Ovary (tissue), 3 donors: Measurements from ENCODE around the gene NRXN3.

Experiments
- EP300 ChIP-seq: sonication (generic); formaldehyde crosslinking; IDR thresholded peaks from one replicate; pipeline ENCODE4 v1.6.1; 2017; ENCODE audit warnings: antibody characterized with exemption
- POLR2A ChIP-seq: fragments of 450-650 bp; IDR thresholded peaks from one replicate; pipeline ENCODE4 v1.6.1; 2017; ENCODE audit warnings: antibody characterized with exemption, mild to moderate bottlenecking, moderate library complexity
- TF ChIP-seq, protein P1 (sequence below), 3 donors: fragments of 450-650 bp in 2 of 3; fragments of 200-600 bp in 1 of 3; IDR thresholded peaks; one replicate each; pipeline versions ENCODE4 v1.5.1 to v1.8.0; 2016 to 2022; ENCODE audit warnings: antibody characterized with exemption in 3 of 3, mild to moderate bottlenecking in 1 of 3
- donor health status: DM: no; HTN: no; CAD: no.

DNA sequence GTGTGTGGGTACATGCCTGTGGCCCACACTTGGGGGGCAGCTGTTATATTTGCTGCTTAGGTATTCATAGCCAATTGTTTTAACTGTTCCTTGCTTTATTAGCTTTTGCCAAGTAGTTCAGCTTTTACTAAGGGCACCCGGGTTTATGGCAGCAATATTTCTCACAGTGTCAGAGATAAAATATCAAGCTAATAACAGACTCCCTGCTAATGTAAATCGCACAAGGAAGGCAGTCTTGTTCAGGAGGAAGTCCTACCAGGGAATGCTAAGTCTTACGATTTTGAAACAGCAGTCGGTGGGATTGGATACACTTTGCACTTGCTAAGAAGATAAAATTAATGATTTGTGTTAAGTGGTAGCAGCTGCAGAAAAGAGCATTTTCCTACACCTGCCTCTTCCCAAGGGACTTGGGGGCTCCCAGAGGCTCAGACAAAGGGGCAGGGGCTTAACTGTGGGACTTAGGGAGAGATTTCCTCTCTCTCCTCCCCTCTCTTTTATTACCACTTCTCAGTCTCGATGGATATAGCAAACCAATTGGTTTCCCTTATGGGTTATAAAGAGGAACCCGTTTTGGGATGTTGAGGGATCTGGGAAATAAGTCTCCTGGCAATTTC, 175.1 kb downstream of the NRXN3 start:
- TF ChIP-seq, protein P1, sequence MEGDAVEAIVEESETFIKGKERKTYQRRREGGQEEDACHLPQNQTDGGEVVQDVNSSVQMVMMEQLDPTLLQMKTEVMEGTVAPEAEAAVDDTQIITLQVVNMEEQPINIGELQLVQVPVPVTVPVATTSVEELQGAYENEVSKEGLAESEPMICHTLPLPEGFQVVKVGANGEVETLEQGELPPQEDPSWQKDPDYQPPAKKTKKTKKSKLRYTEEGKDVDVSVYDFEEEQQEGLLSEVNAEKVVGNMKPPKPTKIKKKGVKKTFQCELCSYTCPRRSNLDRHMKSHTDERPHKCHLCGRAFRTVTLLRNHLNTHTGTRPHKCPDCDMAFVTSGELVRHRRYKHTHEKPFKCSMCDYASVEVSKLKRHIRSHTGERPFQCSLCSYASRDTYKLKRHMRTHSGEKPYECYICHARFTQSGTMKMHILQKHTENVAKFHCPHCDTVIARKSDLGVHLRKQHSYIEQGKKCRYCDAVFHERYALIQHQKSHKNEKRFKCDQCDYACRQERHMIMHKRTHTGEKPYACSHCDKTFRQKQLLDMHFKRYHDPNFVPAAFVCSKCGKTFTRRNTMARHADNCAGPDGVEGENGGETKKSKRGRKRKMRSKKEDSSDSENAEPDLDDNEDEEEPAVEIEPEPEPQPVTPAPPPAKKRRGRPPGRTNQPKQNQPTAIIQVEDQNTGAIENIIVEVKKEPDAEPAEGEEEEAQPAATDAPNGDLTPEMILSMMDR (IDR thresholded peaks at IDR 0.05) = no peak
- TF ChIP-seq POLR2A = no peak
- no peak for TF ChIP-seq EP300
